Measurements from ENCODE around the gene MIEF1.
"Not testable (repeated sequence)": the region's sequence is repeated elsewhere in the genome, so short reads cannot be mapped to it uniquely, and the experiment has no call there.

Gene MIEF1

GRCh38 chr22:39513791-39514190, 11.7 kb downstream of the MIEF1 start:
- no peak for DNase-seq (ENCODE audit: low spot score)

- DNase-seq (ENCODE audit: low spot score), result no peak
Observed at GRCh38 chr22:39514373-39514973, 12.4 kb downstream of the MIEF1 start.

GRCh38 chr22:39515266-39516050, 13.4 kb downstream of the MIEF1 start:
- DNase-seq (ENCODE audit: low spot score), result no peak

- no peak for DNase-seq (ENCODE audit: low spot score)
Observed at GRCh38 chr22:39517470-39517869, 15.4 kb downstream of the MIEF1 start.

GRCh38 chr22:39518144-39518786, 16.2 kb downstream of the MIEF1 start:
- DNase-seq (ENCODE audit: low spot score), result no peak

GRCh38 chr22:39518996-39519680, 17.0 kb downstream of the MIEF1 start:
- DNase-seq (ENCODE audit: low spot score), result no peak

GRCh38 chr22:39519681-39520225, 17.7 kb downstream of the MIEF1 start:
- peak; percentile 99 for DNase-seq (ENCODE audit: low spot score)

- DNase-seq (ENCODE audit: low spot score), result peak; percentile 88
Observed at GRCh38 chr22:39520226-39521105, 18.4 kb downstream of the MIEF1 start, which contains the start of gene ATF4. TSS of gene ATF4 (plus strand) at chr22:39520562. CDS start at chr22:39521446, 884 bp downstream.

- not testable (repeated sequence) for DNase-seq (ENCODE audit: low spot score)
Observed at GRCh38 chr22:39521106-39521885, 19.2 kb downstream of the MIEF1 start.

- DNase-seq (ENCODE audit: low spot score), result not testable (repeated sequence)
Observed at GRCh38 chr22:39522091-39522490, 20.0 kb downstream of the MIEF1 start.

- DNase-seq (ENCODE audit: low spot score), result peak; percentile 38
Observed at GRCh38 chr22:39522567-39523300, 20.6 kb downstream of the MIEF1 start.

GRCh38 chr22:39524089-39524752, 22.1 kb downstream of the MIEF1 start:
- DNase-seq (ENCODE audit: low spot score), result no peak

- DNase-seq (ENCODE audit: low spot score), result no peak
Observed at GRCh38 chr22:39524753-39525657, 22.9 kb downstream of the MIEF1 start.

GRCh38 chr22:39525658-39525975, 23.5 kb downstream of the MIEF1 start:
- no peak for DNase-seq (ENCODE audit: low spot score)

- DNase-seq (ENCODE audit: low spot score), result no peak
Observed at GRCh38 chr22:39526736-39527171, 24.7 kb downstream of the MIEF1 start.

GRCh38 chr22:39527481-39527961, 25.4 kb downstream of the MIEF1 start:
- DNase-seq (ENCODE audit: low spot score), result no peak

- no peak for DNase-seq (ENCODE audit: low spot score)
Observed at GRCh38 chr22:39528080-39528661, 26.1 kb downstream of the MIEF1 start.
